ENCODE results near the gene STAT5B. TPM values are rescaled to one million over a fixed set of nuclear protein-coding genes. Genes with fewer than 3 reads are reported as not detected.
"Not testable (repeated sequence)": the region's sequence is repeated elsewhere in the genome, so short reads cannot be mapped to it uniquely, and the experiment has no call there.

Gene STAT5B
- total RNA-seq, 1 experiment from 2014 or later = 102 TPM

DNA sequence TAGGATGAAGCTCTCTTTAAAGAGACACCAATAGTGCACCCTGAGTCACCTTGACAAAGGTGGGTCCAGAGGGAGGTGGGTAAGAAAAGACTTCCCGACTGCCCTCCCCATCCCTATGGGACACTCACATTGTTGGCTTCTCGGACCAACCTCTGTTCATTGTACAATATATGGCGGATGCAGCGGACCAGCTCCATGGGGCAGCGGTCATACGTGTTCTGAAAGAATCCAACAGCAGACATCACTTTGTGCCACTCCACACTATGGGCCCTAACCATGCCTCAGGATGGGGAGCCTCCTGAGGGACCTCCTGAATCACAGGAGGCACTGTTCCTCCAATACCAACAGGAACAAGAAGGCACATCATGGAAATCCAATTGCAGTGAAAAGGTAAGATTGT, 51.5 kb downstream of the STAT5B start:
- peaks cover 16% of the 10 kb centered on the region for H3K4me1 ChIP-seq (ENCODE audit: control insufficient read depth, insufficient read depth, low read length)
- H3K36me3 ChIP-seq (ENCODE audit: control insufficient read depth, insufficient read depth, low read length) = peaks cover 3% of the 10 kb centered on the region; the same call in 1 of the 2 replicates
- in situ Hi-C loops (cut with HindIII; ENCODE audit: low pct_unique_long_range_greater_than_20kb, low sequenced_read_pairs) (no loop called here), intact Hi-C loops (cut with micrococcal nuclease; ENCODE audit: unreplicated experiment) (loop anchor here (5.0 kb wide), 1 partner anchor 48 kb away; no protein-coding TSS in a partner anchor)
- TF ChIP-seq, protein P1, sequence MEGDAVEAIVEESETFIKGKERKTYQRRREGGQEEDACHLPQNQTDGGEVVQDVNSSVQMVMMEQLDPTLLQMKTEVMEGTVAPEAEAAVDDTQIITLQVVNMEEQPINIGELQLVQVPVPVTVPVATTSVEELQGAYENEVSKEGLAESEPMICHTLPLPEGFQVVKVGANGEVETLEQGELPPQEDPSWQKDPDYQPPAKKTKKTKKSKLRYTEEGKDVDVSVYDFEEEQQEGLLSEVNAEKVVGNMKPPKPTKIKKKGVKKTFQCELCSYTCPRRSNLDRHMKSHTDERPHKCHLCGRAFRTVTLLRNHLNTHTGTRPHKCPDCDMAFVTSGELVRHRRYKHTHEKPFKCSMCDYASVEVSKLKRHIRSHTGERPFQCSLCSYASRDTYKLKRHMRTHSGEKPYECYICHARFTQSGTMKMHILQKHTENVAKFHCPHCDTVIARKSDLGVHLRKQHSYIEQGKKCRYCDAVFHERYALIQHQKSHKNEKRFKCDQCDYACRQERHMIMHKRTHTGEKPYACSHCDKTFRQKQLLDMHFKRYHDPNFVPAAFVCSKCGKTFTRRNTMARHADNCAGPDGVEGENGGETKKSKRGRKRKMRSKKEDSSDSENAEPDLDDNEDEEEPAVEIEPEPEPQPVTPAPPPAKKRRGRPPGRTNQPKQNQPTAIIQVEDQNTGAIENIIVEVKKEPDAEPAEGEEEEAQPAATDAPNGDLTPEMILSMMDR (IDR thresholded peaks at IDR 0.05) = no peak
- TF ChIP-seq, protein P2, sequence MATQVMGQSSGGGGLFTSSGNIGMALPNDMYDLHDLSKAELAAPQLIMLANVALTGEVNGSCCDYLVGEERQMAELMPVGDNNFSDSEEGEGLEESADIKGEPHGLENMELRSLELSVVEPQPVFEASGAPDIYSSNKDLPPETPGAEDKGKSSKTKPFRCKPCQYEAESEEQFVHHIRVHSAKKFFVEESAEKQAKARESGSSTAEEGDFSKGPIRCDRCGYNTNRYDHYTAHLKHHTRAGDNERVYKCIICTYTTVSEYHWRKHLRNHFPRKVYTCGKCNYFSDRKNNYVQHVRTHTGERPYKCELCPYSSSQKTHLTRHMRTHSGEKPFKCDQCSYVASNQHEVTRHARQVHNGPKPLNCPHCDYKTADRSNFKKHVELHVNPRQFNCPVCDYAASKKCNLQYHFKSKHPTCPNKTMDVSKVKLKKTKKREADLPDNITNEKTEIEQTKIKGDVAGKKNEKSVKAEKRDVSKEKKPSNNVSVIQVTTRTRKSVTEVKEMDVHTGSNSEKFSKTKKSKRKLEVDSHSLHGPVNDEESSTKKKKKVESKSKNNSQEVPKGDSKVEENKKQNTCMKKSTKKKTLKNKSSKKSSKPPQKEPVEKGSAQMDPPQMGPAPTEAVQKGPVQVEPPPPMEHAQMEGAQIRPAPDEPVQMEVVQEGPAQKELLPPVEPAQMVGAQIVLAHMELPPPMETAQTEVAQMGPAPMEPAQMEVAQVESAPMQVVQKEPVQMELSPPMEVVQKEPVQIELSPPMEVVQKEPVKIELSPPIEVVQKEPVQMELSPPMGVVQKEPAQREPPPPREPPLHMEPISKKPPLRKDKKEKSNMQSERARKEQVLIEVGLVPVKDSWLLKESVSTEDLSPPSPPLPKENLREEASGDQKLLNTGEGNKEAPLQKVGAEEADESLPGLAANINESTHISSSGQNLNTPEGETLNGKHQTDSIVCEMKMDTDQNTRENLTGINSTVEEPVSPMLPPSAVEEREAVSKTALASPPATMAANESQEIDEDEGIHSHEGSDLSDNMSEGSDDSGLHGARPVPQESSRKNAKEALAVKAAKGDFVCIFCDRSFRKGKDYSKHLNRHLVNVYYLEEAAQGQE (IDR thresholded peaks at IDR 0.05; ENCODE audit: insufficient read depth in 1 of 2, low read depth in 2 of 2, low read length in 1 of 2) = no peak
- TF ChIP-seq SIN3A (IDR thresholded peaks at IDR 0.05; ENCODE audit: borderline replicate concordance, insufficient read depth, low read depth, low read length) (no peak), TCF7L2 (IDR thresholded peaks at IDR 0.05; ENCODE audit: low read depth, low read length) (no peak), POLR2AphosphoS5 (IDR thresholded peaks at IDR 0.05; ENCODE audit: low read depth, low read length) (no peak)
- no peaks in the 10 kb centered on the region for H3K27me3 ChIP-seq (ENCODE audit: control insufficient read depth, insufficient read depth, low read length)
- BruUV-seq (replicated peaks) = no TSS peak
- H3K27ac ChIP-seq (ENCODE audit: low read length) = 0 out of 2 replicates have a peak overlapping the region, but pooled peaks have one; percentile 17
- POLR2A ChIA-PET = no interaction called here
- ATAC-seq (no peak), DNase-seq (ENCODE audit: low read depth, low spot score) (no peak)
- CTCF ChIA-PET = no interaction called here
- H3K9me3 ChIP-seq (ENCODE audit: control insufficient read depth, insufficient read depth, low read depth, low read length) = no peaks in the 10 kb centered on the region
- no peak overlapping the region for H3K4me3 ChIP-seq (ENCODE audit: low read depth in 2 of 2, low read length in 2 of 2)

DNA sequence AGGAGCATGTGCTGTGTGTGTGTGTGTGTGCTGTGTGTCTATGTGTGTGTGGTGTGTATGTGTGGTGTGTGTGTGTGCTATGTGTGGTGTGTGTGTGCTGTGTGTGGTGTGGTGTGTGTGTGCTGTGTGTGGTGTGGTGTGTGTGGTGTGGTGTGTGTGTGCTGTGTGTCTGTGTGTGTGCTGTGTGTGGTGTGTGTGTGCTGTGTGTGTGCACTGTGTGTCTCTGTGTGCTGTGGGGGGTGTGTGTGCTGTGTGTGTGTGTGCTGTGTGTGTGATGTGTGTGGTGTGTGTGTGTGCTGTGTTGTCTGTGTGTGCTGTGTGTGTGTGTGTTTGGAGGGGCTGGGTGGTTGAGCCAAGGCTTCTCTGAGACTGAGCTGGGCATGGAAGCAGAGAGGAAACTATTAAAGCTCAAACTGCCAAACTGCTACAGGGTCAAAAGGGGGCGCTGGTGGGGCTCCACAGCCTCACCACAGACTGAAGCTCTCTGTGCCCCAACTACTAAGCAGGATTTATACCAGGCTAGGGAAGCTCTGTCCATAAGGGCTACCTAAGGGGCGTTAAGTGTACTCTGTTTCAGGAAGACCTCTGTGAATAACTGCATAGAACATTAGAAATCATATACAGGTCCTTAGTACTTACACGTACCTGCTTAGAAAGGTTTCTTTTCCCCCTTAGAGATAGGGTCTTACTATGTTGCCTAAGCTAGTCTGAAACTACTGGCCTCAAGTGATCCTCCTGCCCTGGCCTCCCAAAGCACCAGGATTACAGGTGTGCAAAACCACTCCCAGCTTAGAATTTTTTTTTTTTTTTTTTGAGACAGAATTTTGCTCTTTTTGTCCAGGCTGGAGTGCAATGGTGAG, 54.1 kb downstream of the STAT5B start:
- peaks cover 3% of the 10 kb centered on the region; the same call in 1 of the 2 replicates for H3K36me3 ChIP-seq (ENCODE audit: control insufficient read depth, insufficient read depth, low read length)
- DNase-seq (ENCODE audit: low read depth, low spot score) = peak; percentile 38
- no peak for TF ChIP-seq POLR2AphosphoS5 (IDR thresholded peaks at IDR 0.05; ENCODE audit: low read depth, low read length)
- TF ChIP-seq, protein P1 (IDR thresholded peaks at IDR 0.05) = peak; percentile 73
- CTCF ChIA-PET = interaction anchor here (0.5 to 1.2 kb wide), 16 partner anchors 8 to 298 kb away, joined by 3 to 18 read pairs (median 4); no protein-coding TSS in a partner anchor
- intact Hi-C loops (cut with micrococcal nuclease; ENCODE audit: unreplicated experiment) (loop anchor here (5.0 kb wide), 1 partner anchor 50 kb away; no protein-coding TSS in a partner anchor), in situ Hi-C loops (cut with HindIII; ENCODE audit: low pct_unique_long_range_greater_than_20kb, low sequenced_read_pairs) (no loop called here)
- no peaks in the 10 kb centered on the region for H3K9me3 ChIP-seq (ENCODE audit: control insufficient read depth, insufficient read depth, low read depth, low read length)
- no peaks in the 10 kb centered on the region for H3K27me3 ChIP-seq (ENCODE audit: control insufficient read depth, insufficient read depth, low read length)
- BruUV-seq (replicated peaks) = no TSS peak
- H3K27ac ChIP-seq (ENCODE audit: low read length) = peak overlapping the region; percentile 61
- peaks cover under 1% of the 10 kb centered on the region; the same call in 1 of the 2 replicates for H3K4me1 ChIP-seq (ENCODE audit: control insufficient read depth, insufficient read depth, low read length)
- ATAC-seq = peak; percentile 88
- POLR2A ChIA-PET = interaction anchor here (0.6 kb wide), 1 partner anchor 292 kb away, joined by 5 read pairs; the partner anchor contains the start of gene ODAD4
- H3K4me3 ChIP-seq (ENCODE audit: low read depth in 2 of 2, low read length in 2 of 2) = no peak overlapping the region

DNA sequence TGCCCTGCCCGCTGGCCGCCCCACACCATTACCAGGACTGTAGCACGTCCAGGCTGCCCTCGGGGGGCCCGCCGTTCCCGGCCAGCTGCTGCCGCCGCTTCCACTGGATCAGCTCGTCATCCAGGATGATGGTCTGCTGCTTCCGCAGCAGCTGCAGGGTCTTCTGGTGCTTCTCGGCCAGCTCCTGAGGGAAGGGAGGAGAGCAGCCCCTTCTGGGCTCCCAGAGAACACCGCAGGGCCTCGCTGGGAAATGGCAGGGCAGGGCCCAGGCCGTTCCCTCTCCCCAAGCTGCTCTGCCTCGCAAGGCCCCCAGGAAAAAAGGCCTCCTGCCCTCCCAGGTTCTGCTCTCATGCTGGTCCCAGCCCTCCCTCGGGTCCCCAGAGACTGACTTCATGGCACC, 56.9 kb downstream of the STAT5B start:
- POLR2A ChIA-PET; H3K9me3 ChIP-seq (ENCODE audit: control insufficient read depth, insufficient read depth, low read depth, low read length); H3K4me3 ChIP-seq (ENCODE audit: low read depth in 2 of 2, low read length in 2 of 2); BruUV-seq (replicated peaks); intact Hi-C loops (cut with micrococcal nuclease; ENCODE audit: unreplicated experiment); H3K27me3 ChIP-seq (ENCODE audit: control insufficient read depth, insufficient read depth, low read length); H3K4me1 ChIP-seq (ENCODE audit: control insufficient read depth, insufficient read depth, low read length); CTCF ChIA-PET; ATAC-seq; H3K36me3 ChIP-seq (ENCODE audit: control insufficient read depth, insufficient read depth, low read length); H3K27ac ChIP-seq (ENCODE audit: low read length); DNase-seq (ENCODE audit: low read depth, low spot score); in situ Hi-C loops (cut with HindIII; ENCODE audit: low pct_unique_long_range_greater_than_20kb, low sequenced_read_pairs): not testable (repeated sequence)
